Mesendoderm (in vitro differentiated cells): ENCODE data around the gene PRKAG2.

Experiments used
- DNase-seq: peaks from one replicate; pipeline ENCODE4 v3.0.0; 2013
- H2AK5ac ChIP-seq: 2 replicates; pipeline ENCODE4 v1.6.1; 2013; ENCODE audit warnings: low read length, inconsistent platforms
- H2BK120ac ChIP-seq: 2 replicates; pipeline ENCODE4 v1.6.1; 2013; ENCODE audit warnings: low read depth, mild to moderate bottlenecking, low read length, moderate library complexity, mixed read lengths
- H2BK15ac ChIP-seq: replicated peaks from 2 replicates; pipeline ENCODE4 v1.6.1; 2013; ENCODE audit warnings: low read depth, mild to moderate bottlenecking, moderate library complexity
- H2BK5ac ChIP-seq: 2 replicates; pipeline ENCODE4 v1.6.1; 2013; ENCODE audit warnings: low read length, inconsistent platforms
- H3K18ac ChIP-seq: 2 replicates; pipeline ENCODE4 v1.6.1; 2013; ENCODE audit warnings: mild to moderate bottlenecking, low read length, mixed read lengths
- H3K23ac ChIP-seq: one replicate; pipeline ENCODE4 v1.6.1; 2013; ENCODE audit warnings: low read length
- H3K27ac ChIP-seq: 2 replicates; pipeline ENCODE4 v1.5.1; 2013; ENCODE audit warnings: low read depth, mild to moderate bottlenecking, inconsistent platforms, low read length, moderate library complexity
- H3K27me3 ChIP-seq: 2 replicates; pipeline ENCODE4 v1.6.1; 2013; ENCODE audit warnings: low read length, control low read depth, mild to moderate bottlenecking, inconsistent platforms; ENCODE audit not compliant: insufficient read depth, poor library complexity
- H3K36me3 ChIP-seq: 2 replicates; pipeline ENCODE4 v1.6.1; 2013; ENCODE audit warnings: low read length, inconsistent platforms; ENCODE audit not compliant: control insufficient read depth, insufficient read depth
- H3K4ac ChIP-seq: one replicate; pipeline ENCODE4 v1.6.1; 2013; ENCODE audit warnings: low read depth, mild to moderate bottlenecking, low read length, moderate library complexity
- H3K4me1 ChIP-seq: 2 replicates; pipeline ENCODE4 v1.6.1; 2013; ENCODE audit warnings: low read depth, low read length, inconsistent platforms; ENCODE audit not compliant: control insufficient read depth
- H3K4me2 ChIP-seq: 2 replicates; pipeline ENCODE4 v1.6.1; 2013; ENCODE audit warnings: low read length
- H3K4me3 ChIP-seq: 2 replicates; pipeline ENCODE4 v1.5.1; 2013; ENCODE audit warnings: mild to moderate bottlenecking, low read length
- H3K56ac ChIP-seq: one replicate; pipeline ENCODE4 v1.6.1; 2013; ENCODE audit warnings: low read length
- H3K79me1 ChIP-seq: 2 replicates; pipeline ENCODE4 v1.6.1; 2013; ENCODE audit warnings: low read length, inconsistent platforms
- H3K79me2 ChIP-seq: 2 replicates; pipeline ENCODE4 v1.6.1; 2013; ENCODE audit warnings: mild to moderate bottlenecking, low read length; ENCODE audit not compliant: control insufficient read depth, insufficient read depth
- H3K9ac ChIP-seq: 2 replicates; pipeline ENCODE4 v1.6.1; 2013; ENCODE audit warnings: low read length, inconsistent platforms
- H4K5ac ChIP-seq: one replicate; pipeline ENCODE4 v1.6.1; 2013; ENCODE audit warnings: low read length
- H4K8ac ChIP-seq: one replicate; pipeline ENCODE4 v1.6.1; 2013; ENCODE audit warnings: low read depth, mild to moderate bottlenecking, control low read depth, low read length, moderate library complexity
- WGBS: extraction: QIAGEN DNeasy Blood & Tissue Kit; methylation state at CpG from one replicate; pipeline ENCODE4 v1.1.7; 2013; ENCODE audit warnings: low lambda C conversion rate, missing lambda C conversion rate; ENCODE audit not compliant: insufficient coverage; ENCODE audit errors: extremely low coverage; 5-methylcytosine and 5-hydroxymethylcytosine counted together

The PRKAG2 gene

DNA sequence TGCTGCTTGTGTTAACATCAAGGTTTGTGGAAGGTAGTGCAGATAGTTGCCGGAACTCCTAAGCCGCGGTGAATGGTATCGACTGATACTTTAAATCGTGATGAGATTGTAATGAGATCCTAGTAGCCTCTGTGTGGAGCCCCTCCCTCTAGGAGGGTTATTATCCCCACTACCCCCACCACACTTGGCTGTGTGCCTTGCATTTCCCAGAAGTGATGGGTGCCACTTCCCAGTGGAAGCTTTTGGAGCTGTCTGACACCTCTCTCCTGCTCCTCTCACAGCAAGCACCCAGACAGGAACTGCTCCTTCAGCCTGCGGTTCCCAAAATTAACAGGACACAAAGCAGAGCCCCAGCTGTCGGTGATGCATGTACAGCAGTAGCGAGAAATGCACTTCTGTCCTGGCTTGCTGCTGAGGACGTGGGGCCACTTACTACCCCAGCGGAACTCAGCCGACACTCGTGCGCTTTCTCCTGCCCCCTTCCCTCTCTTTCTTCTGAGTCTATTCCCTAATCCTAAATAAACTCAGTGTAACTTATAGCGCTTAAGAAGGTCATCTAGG lies 52.5 kb downstream of the PRKAG2 start:
- no peak overlapping the region for H3K4me3 ChIP-seq
- H3K9ac ChIP-seq = no peak overlapping the region
- no peak overlapping the region for H3K23ac ChIP-seq
- H2BK5ac ChIP-seq = no peak overlapping the region
- H3K4ac ChIP-seq = no peak overlapping the region
- H4K5ac ChIP-seq = no peak overlapping the region
- H3K36me3 ChIP-seq = no peaks in the 10 kb centered on the region
- H2BK120ac ChIP-seq = no peak overlapping the region
- WGBS = no CpG with 5 or more reads among the region's 14 CpGs
- H3K27me3 ChIP-seq = no peaks in the 10 kb centered on the region
- no peak overlapping the region for H3K27ac ChIP-seq
- H2AK5ac ChIP-seq = no peak overlapping the region
- H3K18ac ChIP-seq = no peak overlapping the region
- H3K56ac ChIP-seq = peak overlapping the region; percentile 17
- no peak overlapping the region for H4K8ac ChIP-seq
- H3K79me1 ChIP-seq = no peaks in the 10 kb centered on the region
- no peaks in the 10 kb centered on the region for H3K79me2 ChIP-seq
- H3K4me2 ChIP-seq = no peak overlapping the region
- peak; percentile 59 for DNase-seq
- no peaks in the 10 kb centered on the region for H3K4me1 ChIP-seq
- H2BK15ac ChIP-seq = no peak overlapping the region

DNA sequence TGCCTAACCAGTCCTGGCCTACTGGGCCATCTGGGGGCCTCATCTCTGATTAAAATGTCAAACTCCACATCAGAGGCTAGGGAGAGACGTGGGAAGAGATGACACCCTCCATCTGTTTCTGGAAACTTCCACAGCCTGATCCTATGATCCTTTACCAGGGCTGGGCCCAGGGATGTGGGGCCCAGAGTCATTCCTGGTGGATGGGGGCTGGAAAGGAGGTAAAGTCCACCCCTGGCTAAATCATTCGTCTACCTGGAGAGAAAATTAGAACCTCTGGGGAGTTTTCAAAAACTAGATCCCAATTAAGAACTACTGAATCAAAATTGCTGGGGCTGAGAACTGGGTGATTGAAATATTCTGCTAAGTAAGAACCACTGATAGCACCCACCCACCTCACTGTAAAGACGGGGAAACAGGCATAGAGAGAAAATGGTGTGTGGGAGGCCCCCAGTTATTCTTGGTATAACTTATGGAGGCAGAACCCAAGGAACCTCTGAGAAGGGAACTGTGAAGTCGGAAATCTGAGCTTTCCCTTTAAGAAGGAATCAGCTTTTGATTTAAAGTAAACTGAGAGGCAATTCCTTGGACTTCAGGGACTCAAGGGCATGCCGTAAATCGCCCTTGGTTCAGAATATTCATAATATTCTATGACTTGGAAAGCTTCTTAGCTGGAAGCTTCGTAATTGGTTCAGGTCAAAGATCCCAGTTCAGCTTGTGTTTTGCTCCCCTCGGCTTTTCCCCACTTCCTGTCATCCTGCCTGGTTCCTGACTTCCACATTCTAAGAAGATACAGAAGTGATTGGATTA lies 53.1 kb downstream of the PRKAG2 start:
- no CpG with 5 or more reads among the region's 8 CpGs for WGBS
- Histone ChIP-seq H3K9ac (no peak overlapping the region), H3K36me3 (no peaks in the 10 kb centered on the region), H3K23ac (peak overlapping the region; percentile 70), H4K8ac (no peak overlapping the region), H4K5ac (no peak overlapping the region), H3K27ac (no peak overlapping the region), H3K4me3 (no peak overlapping the region), H3K56ac (no peak overlapping the region), H3K18ac (peak overlapping the region; percentile 9), H2BK120ac (no peak overlapping the region), H2AK5ac (peak overlapping the region; percentile 39), H3K4me1 (no peaks in the 10 kb centered on the region), H2BK15ac (no peak overlapping the region), H3K79me1 (no peaks in the 10 kb centered on the region), H2BK5ac (peak overlapping the region; percentile 15), H3K27me3 (no peaks in the 10 kb centered on the region), H3K4ac (no peak overlapping the region), H3K4me2 (no peak overlapping the region), H3K79me2 (no peaks in the 10 kb centered on the region)
- no peak for DNase-seq

DNA sequence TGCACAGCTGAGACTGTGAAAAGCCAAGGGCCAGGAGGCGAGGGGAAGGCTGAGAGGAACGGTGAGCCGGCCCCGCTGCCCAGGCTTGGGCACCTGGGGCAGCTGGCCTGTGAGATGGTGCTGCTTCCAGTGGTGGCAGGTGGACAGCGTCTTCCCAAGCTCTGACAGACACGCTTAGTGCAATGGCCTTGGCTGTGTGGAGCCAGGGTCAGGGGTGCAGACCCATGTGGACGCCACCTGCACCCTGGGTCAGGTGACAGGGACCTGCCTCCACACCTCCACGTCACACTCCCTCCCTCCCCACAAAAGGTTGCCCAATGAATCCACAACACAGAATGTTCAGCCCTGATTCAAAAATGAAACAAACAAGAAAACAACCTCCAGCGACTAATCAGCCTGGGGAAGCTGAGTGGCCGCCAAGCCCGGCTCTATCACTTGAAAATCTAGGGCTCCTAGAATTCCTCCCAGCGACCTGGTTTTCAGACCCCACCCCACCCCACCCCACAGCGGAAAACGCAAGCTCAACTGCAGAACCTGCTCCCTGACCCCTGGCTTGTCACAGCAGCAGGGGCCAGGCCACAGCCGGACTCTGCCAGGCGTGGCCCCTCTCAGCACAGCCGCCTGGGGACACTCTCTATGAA lies 54.3 kb downstream of the PRKAG2 start:
- no peak overlapping the region for H3K4ac ChIP-seq
- H3K23ac ChIP-seq = no peak overlapping the region
- no CpG with 5 or more reads among the region's 17 CpGs for WGBS
- no peaks in the 10 kb centered on the region for H3K4me1 ChIP-seq
- no peak overlapping the region for H3K4me3 ChIP-seq
- no peaks in the 10 kb centered on the region for H3K79me2 ChIP-seq
- H2AK5ac ChIP-seq = no peak overlapping the region
- no peak for DNase-seq
- no peak overlapping the region for H4K8ac ChIP-seq
- H3K27ac ChIP-seq = no peak overlapping the region
- H3K18ac ChIP-seq = no peak overlapping the region
- H2BK15ac ChIP-seq = no peak overlapping the region
- H3K79me1 ChIP-seq = no peaks in the 10 kb centered on the region
- H3K9ac ChIP-seq = no peak overlapping the region
- H3K36me3 ChIP-seq = no peaks in the 10 kb centered on the region
- no peak overlapping the region for H4K5ac ChIP-seq
- no peak overlapping the region for H3K4me2 ChIP-seq
- no peaks in the 10 kb centered on the region for H3K27me3 ChIP-seq
- H2BK120ac ChIP-seq = no peak overlapping the region
- H3K56ac ChIP-seq = no peak overlapping the region
- H2BK5ac ChIP-seq = no peak overlapping the region

DNA sequence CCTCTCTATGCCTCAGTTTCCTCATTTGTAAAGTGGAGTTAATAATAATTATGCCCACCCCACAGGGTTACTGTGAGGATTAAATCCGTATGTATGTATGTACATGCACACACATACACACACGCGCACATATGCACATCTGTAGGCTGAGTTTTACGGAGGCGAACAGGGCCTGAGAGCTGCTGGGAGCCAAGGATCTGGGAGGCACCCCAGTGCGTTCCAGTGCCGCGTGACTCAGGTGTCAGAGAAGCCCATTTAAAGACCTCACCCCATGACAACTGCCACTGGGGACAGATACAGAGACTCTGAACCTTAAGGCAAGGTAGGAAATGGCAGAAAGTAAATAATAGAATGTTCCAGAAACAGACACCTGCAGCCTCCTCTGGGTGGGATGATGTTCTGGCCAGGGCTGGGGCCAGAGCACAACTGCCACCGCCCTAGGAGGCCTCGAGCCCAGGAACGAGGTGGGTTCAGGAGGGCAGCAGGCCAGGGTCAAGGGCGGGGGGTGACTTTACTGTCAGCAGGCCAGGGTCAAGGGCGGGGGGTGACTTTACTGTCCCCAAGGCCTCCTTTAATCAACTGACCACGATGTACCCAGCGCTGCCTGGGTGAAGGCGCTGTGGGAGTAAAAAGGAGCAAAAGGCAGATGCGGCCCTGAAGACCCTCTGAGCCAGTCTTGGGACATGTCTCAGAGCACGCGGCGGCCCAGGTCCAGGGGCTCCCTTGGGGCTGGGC lies 54.9 kb downstream of the PRKAG2 start:
- H3K4ac ChIP-seq = no peak overlapping the region
- no peak overlapping the region for H3K27ac ChIP-seq
- no peak for DNase-seq
- H3K79me1 ChIP-seq = no peaks in the 10 kb centered on the region
- no peaks in the 10 kb centered on the region for H3K27me3 ChIP-seq
- no peak overlapping the region for H3K56ac ChIP-seq
- no peak overlapping the region for H2AK5ac ChIP-seq
- H2BK120ac ChIP-seq = no peak overlapping the region
- no CpG with 5 or more reads among the region's 20 CpGs for WGBS
- no peaks in the 10 kb centered on the region for H3K79me2 ChIP-seq
- H2BK5ac ChIP-seq = no peak overlapping the region
- no peak overlapping the region for H3K9ac ChIP-seq
- H3K36me3 ChIP-seq = no peaks in the 10 kb centered on the region
- no peak overlapping the region for H3K4me3 ChIP-seq
- H4K5ac ChIP-seq = no peak overlapping the region
- no peaks in the 10 kb centered on the region for H3K4me1 ChIP-seq
- H3K18ac ChIP-seq = no peak overlapping the region
- H3K4me2 ChIP-seq = no peak overlapping the region
- H4K8ac ChIP-seq = no peak overlapping the region
- no peak overlapping the region for H2BK15ac ChIP-seq
- no peak overlapping the region for H3K23ac ChIP-seq

DNA sequence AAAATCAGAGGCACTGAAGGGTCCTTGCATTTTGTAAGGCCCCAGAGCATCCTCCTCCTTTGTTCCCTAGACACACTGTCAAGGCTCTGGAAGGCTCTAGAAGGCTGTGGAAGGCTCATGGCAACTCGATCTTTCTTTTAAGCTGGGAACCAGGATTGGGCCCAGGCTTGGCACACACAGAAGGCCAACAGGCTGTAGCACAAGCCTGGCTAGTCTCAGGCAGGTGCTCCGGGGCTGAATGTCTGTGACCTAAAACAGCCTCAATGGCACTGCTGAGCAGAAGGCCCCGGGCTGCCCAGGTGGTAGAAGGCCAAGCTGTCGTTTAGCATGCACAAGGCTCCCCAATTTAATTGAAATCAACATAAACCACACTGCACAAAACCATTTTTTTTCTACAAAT lies 55.7 kb downstream of the PRKAG2 start:
- WGBS = no CpG with 5 or more reads among the region's 4 CpGs
- Histone ChIP-seq H3K18ac (no peak overlapping the region), H3K4me3 (no peak overlapping the region), H3K79me1 (no peaks in the 10 kb centered on the region), H2BK15ac (no peak overlapping the region), H4K8ac (no peak overlapping the region), H3K4ac (no peak overlapping the region), H3K56ac (no peak overlapping the region), H4K5ac (no peak overlapping the region), H2BK120ac (no peak overlapping the region), H3K23ac (no peak overlapping the region), H3K27ac (no peak overlapping the region), H3K27me3 (no peaks in the 10 kb centered on the region), H3K9ac (no peak overlapping the region), H3K36me3 (no peaks in the 10 kb centered on the region), H3K4me1 (no peaks in the 10 kb centered on the region), H3K4me2 (no peak overlapping the region), H3K79me2 (no peaks in the 10 kb centered on the region), H2AK5ac (no peak overlapping the region), H2BK5ac (no peak overlapping the region)
- DNase-seq = no peak
